Astrocyte (in vitro differentiated cells and primary cell): ENCODE data around the gene GABPB1.

Experiments
- EZH2 ChIP-seq: IDR thresholded peaks from 2 replicates; pipeline ENCODE4 v1.6.1; 2012; ENCODE audit warnings: mild to moderate bottlenecking, low read length, inconsistent platforms; ENCODE audit not compliant: insufficient read depth
- TF ChIP-seq, protein P1 (sequence below): IDR thresholded peaks from 2 replicates; pipeline ENCODE4 v1.5.1; 2011; ENCODE audit warnings: low read depth, mild to moderate bottlenecking, inconsistent platforms, low read length, moderate library complexity; ENCODE audit not compliant: insufficient read depth

DNA sequence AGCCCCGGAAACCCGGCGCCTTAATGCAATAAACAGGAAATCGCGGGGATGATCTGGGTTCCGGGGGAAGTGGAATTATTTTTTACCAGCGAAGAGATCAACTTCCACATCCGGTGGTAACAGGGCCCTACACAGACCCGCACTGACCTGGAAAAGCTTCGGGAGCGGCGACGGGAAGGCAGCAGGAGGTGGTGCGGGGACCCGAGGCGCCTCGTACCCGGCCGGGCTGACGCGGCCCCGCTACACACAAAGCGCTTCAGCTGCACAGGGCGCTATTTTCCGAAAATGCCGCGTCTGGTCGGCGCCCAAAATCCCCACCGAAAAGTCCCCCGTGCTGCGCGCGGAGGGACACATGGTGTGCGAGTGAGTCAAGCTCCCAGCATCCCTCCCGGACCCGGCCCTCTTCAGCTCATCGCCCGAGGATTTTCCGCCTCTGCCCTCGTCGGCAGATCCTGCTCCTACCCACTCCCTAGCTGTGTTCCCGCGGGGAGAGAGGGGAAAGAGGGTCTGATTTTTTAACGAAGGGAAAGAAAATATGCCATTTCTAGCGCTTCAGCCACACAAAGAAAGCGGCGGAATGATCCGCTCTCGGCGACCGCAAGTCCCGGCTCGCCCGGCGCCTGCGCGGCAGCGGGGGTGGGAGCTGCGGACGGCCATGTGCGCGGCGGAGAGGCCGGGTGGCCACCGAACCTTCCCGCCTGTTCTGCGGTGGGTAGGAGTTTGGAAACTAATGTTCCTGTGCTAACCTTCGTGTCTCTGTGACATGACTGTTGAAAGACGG, at the start of gene GABPB1:
- TF ChIP-seq, protein P1, sequence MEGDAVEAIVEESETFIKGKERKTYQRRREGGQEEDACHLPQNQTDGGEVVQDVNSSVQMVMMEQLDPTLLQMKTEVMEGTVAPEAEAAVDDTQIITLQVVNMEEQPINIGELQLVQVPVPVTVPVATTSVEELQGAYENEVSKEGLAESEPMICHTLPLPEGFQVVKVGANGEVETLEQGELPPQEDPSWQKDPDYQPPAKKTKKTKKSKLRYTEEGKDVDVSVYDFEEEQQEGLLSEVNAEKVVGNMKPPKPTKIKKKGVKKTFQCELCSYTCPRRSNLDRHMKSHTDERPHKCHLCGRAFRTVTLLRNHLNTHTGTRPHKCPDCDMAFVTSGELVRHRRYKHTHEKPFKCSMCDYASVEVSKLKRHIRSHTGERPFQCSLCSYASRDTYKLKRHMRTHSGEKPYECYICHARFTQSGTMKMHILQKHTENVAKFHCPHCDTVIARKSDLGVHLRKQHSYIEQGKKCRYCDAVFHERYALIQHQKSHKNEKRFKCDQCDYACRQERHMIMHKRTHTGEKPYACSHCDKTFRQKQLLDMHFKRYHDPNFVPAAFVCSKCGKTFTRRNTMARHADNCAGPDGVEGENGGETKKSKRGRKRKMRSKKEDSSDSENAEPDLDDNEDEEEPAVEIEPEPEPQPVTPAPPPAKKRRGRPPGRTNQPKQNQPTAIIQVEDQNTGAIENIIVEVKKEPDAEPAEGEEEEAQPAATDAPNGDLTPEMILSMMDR, result no peak
- no peak for TF ChIP-seq EZH2
